Suprapubic skin (tissue), 4 donors: ENCODE results near the gene MNT. TPM values are rescaled to one million over a fixed set of nuclear protein-coding genes. Genes with fewer than 3 reads are reported as not detected.
"Not testable (repeated sequence)": the region's sequence is repeated elsewhere in the genome, so short reads cannot be mapped to it uniquely, and the experiment has no call there.

Experiments used
- DNase-seq, 2 donors: peaks; one replicate each; pipeline ENCODE4 v3.0.0-alpha.2; 2019; ENCODE audit warnings: low spot score in 2 of 2
- H3K27ac ChIP-seq: fragments of 200-600 bp; sonication (generic); one replicate; pipeline ENCODE4 v1.5.1; 2019
- H3K27me3 ChIP-seq: fragments of 200-600 bp; sonication (generic); one replicate; pipeline ENCODE4 v1.5.1; 2019
- H3K36me3 ChIP-seq: fragments of 200-600 bp; sonication (generic); one replicate; pipeline ENCODE4 v1.5.1; 2019
- H3K4me1 ChIP-seq: fragments of 200-600 bp; sonication (generic); one replicate; pipeline ENCODE4 v1.5.1; 2019
- H3K4me3 ChIP-seq: fragments of 200-600 bp; sonication (generic); one replicate; pipeline ENCODE4 v1.5.1; 2019; ENCODE audit warnings: mild to moderate bottlenecking
- H3K9me3 ChIP-seq: fragments of 200-600 bp; sonication (generic); one replicate; pipeline ENCODE4 v1.5.1; 2019
- CTCF ChIP-seq, 2 donors: fragments of 200-600 bp in 1 of 2; fragments of 450-650 bp in 1 of 2; sonication (generic) in 1 of 2; IDR thresholded peaks; one replicate each; pipeline ENCODE4 v1.5.1; 2016 to 2019; ENCODE audit warnings: antibody characterized with exemption in 2 of 2, mild to moderate bottlenecking in 1 of 2, moderate library complexity in 1 of 2
- EP300 ChIP-seq: sonication (generic); formaldehyde crosslinking; IDR thresholded peaks from one replicate; pipeline ENCODE4 v1.6.1; 2017; ENCODE audit warnings: antibody characterized with exemption
- POLR2A ChIP-seq, 2 donors: fragments of 450-650 bp; IDR thresholded peaks; one replicate each; pipeline ENCODE4 v1.6.1; 2017; ENCODE audit warnings: antibody characterized with exemption in 2 of 2, mild to moderate bottlenecking in 2 of 2, moderate library complexity in 2 of 2
- POLR2AphosphoS5 ChIP-seq, 3 donors: sonication (generic); formaldehyde crosslinking; IDR thresholded peaks; one replicate each; pipeline ENCODE4 v1.6.1; 2017; ENCODE audit warnings: antibody characterized with exemption in 3 of 3
- WGBS: methylation state at CpG from one replicate; pipeline ENCODE4 v1.1.5; 2018; 5-methylcytosine and 5-hydroxymethylcytosine counted together
- total RNA-seq, 4 donors: library from RNA; depleted of rRNA; stranded (reverse); fragments of >200 nt; gene quantifications; one replicate each; pipeline ENCODE4 v1.1.0, GENCODE V29; 2016

Gene MNT
- total RNA-seq, 4 donors from 2014 or later: 20.9 to 50.0 (median 44.1) TPM

DNA sequence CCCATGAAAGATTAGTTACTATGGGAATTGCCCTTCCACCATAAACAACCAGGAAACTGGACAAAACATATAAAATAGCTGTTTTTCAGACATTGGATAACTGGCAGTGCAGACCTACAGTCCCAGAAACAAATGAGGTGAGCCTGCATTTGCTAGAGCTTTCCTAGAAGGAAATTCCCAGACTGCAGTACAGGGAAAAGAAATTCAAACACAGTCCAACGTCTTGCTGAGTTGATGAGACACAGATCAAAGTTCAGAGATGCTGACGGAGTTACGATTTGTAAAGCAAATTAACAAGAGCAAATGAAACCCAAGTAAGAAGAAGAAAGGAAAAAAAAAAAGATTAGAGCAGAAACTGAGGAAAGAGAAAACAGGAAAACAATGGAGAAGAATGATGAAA, 41.3 kb upstream of the MNT start:
- no peaks in the 10 kb centered on the region for H3K9me3 ChIP-seq
- no peak overlapping the region for H3K4me3 ChIP-seq
- no peak for DNase-seq
- no peak for TF ChIP-seq POLR2A (IDR thresholded peaks at IDR 0.05)
- no peak for TF ChIP-seq CTCF (IDR thresholded peaks at IDR 0.05)
- TF ChIP-seq EP300: no peak
- TF ChIP-seq POLR2AphosphoS5 (IDR thresholded peaks at IDR 0.05): no peak
- 58% methylated on average over 3 of the region's 3 CpGs for WGBS
- no peaks in the 10 kb centered on the region for H3K27me3 ChIP-seq
- H3K27ac ChIP-seq: no peak overlapping the region
- H3K36me3 ChIP-seq: peaks cover 40% of the 10 kb centered on the region
- no peaks in the 10 kb centered on the region for H3K4me1 ChIP-seq

- Histone ChIP-seq H3K4me3 (no peak overlapping the region), H3K27ac (no peak overlapping the region), H3K27me3 (no peaks in the 10 kb centered on the region), H3K4me1 (no peaks in the 10 kb centered on the region), H3K36me3 (peaks cover 53% of the 10 kb centered on the region), H3K9me3 (no peaks in the 10 kb centered on the region)
- TF ChIP-seq CTCF (IDR thresholded peaks at IDR 0.05): no peak
- TF ChIP-seq POLR2A (IDR thresholded peaks at IDR 0.05): no peak
- TF ChIP-seq EP300: no peak
- TF ChIP-seq POLR2AphosphoS5 (IDR thresholded peaks at IDR 0.05): no peak
- no peak for DNase-seq
- 99% methylated on average over 4 of the region's 4 CpGs for WGBS
These were observed 40.1 kb upstream of the MNT start for GRCh38 chr17:2440930-2441329.

DNA sequence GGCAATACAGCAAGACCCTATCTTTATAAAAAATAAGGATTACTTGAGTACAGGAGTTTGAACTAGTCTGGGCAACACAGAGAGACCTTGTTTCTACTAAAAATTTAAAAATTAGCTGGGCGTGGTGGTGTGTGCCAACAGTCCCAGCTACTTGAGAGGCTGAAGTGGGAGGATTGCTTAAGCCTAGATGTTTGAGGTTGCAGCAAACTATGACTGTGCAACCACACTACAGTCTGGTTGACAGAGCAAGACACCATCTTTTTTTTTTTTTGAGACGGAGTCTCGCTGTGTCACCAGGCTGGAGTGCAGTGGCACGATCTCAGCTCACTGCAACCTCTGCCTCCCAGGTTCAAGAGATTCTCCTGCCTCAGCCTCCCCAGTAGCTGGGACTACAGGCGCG, 39.1 kb upstream of the MNT start:
- 94% methylated on average over 6 of the region's 6 CpGs for WGBS
- peaks cover 53% of the 10 kb centered on the region for H3K36me3 ChIP-seq

GRCh38 chr17:2438823-2439222, 38.0 kb upstream of the MNT start:
- Histone ChIP-seq H3K4me3 (no peak overlapping the region), H3K4me1 (no peaks in the 10 kb centered on the region), H3K27ac (no peak overlapping the region), H3K9me3 (no peaks in the 10 kb centered on the region), H3K27me3 (no peaks in the 10 kb centered on the region), H3K36me3 (peaks cover 60% of the 10 kb centered on the region)
- WGBS: 90% methylated on average over 6 of the region's 6 CpGs
- DNase-seq: no peak
- TF ChIP-seq POLR2AphosphoS5 (IDR thresholded peaks at IDR 0.05): no peak
- no peak for TF ChIP-seq EP300
- no peak for TF ChIP-seq CTCF (IDR thresholded peaks at IDR 0.05)
- no peak for TF ChIP-seq POLR2A (IDR thresholded peaks at IDR 0.05)

More for the DNA sequence above, 39.1 kb upstream of the MNT start:
- not testable (repeated sequence) for DNase-seq, H3K4me3 ChIP-seq, H3K27ac ChIP-seq, H3K4me1 ChIP-seq, H3K27me3 ChIP-seq, H3K9me3 ChIP-seq

DNA sequence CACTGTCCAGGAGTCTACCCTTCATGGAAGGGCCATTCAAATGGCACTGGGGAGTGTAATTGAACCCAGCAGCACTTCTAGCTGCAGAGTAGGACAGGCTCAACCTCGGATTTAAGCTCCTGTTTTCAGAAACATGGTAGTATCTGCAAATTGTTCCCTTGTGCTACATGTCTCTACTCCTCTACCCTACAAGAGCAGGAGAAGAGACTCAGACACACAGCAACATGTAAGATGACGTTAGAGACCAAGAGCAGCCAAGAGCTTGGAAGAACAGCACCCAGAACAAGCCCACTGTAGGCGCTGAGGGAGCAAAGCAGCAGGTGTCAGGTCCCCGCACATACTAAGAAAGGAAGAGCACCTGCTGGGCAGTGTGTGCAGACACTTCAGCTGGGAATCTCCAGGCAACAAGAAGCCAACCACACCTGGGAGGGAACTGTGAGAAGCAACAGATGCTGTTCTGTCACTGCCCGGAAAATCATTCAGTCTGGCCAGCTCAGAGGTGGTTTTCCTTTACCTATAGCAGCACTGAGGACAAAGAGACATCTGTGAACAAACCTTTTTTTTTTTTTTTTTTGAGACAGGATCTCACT, 35.6 kb upstream of the MNT start:
- no peak for TF ChIP-seq EP300
- TF ChIP-seq POLR2AphosphoS5 (IDR thresholded peaks at IDR 0.05): no peak
- TF ChIP-seq CTCF (IDR thresholded peaks at IDR 0.05): no peak
- no peak for TF ChIP-seq POLR2A (IDR thresholded peaks at IDR 0.05)
- no peaks in the 10 kb centered on the region for H3K9me3 ChIP-seq
- H3K27me3 ChIP-seq: no peaks in the 10 kb centered on the region
- WGBS: 86% methylated on average over 5 of the region's 5 CpGs
- H3K4me1 ChIP-seq: no peaks in the 10 kb centered on the region
- peaks cover 72% of the 10 kb centered on the region for H3K36me3 ChIP-seq
- no peak overlapping the region for H3K4me3 ChIP-seq
- no peak overlapping the region for H3K27ac ChIP-seq
- no peak for DNase-seq

- TF ChIP-seq POLR2A (IDR thresholded peaks at IDR 0.05): no peak
- no peak for TF ChIP-seq EP300
- TF ChIP-seq POLR2AphosphoS5 (IDR thresholded peaks at IDR 0.05): no peak
- TF ChIP-seq CTCF (IDR thresholded peaks at IDR 0.05): no peak
- H3K4me1 ChIP-seq: no peaks in the 10 kb centered on the region
- WGBS: 78% methylated on average over 9 of the region's 9 CpGs
- H3K4me3 ChIP-seq: no peak overlapping the region
- no peak overlapping the region for H3K27ac ChIP-seq
- no peak for DNase-seq
- no peaks in the 10 kb centered on the region for H3K9me3 ChIP-seq
- peaks cover 68% of the 10 kb centered on the region for H3K36me3 ChIP-seq
- no peaks in the 10 kb centered on the region for H3K27me3 ChIP-seq
These were observed 35.0 kb upstream of the MNT start for GRCh38 chr17:2435862-2436261.
